GM21723 (cell line): ENCODE data around the gene B4GALT6.
A peak's percentile ranks its signal among the peaks of the same experiment; 100 is the strongest.

Experiments
- ATAC-seq: cut with Tn5 transposase; IDR thresholded peaks from one replicate; pipeline ENCODE4 v1.9.1; 2021; ENCODE audit warnings: mild to moderate bottlenecking, moderate library complexity; ENCODE audit not compliant: unreplicated experiment

B4GALT6 gene

DNA sequence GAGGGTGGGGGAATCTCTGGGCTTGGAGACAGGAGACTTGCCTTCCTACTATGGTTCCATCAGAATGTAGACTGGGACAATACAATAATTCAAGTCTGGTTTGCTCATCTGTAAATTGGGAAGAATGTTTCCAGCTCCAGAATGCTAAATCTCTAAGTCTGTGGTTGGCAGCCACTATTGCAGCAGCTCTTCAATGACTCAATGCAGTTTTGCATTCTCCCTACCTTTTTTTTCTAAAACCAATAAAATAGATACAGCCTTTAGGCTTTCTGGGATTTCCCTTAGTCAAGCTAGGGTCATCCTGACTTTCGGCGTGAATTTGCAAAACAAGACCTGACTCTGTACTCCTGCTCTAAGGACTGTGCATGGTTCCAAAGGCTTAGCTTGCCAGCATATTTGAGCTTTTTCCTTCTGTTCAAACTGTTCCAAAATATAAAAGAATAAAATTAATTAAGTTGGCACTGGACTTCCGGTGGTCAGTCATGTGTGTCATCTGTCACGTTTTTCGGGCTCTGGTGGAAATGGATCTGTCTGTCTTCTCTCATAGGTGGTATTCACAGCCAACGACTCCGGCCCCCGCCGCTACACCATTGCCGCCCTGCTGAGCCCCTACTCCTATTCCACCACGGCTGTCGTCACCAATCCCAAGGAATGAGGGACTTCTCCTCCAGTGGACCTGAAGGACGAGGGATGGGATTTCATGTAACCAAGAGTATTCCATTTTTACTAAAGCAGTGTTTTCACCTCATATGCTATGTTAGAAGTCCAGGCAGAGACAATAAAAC is 86.2 kb downstream of the B4GALT6 start:
- ATAC-seq = no peak

DNA sequence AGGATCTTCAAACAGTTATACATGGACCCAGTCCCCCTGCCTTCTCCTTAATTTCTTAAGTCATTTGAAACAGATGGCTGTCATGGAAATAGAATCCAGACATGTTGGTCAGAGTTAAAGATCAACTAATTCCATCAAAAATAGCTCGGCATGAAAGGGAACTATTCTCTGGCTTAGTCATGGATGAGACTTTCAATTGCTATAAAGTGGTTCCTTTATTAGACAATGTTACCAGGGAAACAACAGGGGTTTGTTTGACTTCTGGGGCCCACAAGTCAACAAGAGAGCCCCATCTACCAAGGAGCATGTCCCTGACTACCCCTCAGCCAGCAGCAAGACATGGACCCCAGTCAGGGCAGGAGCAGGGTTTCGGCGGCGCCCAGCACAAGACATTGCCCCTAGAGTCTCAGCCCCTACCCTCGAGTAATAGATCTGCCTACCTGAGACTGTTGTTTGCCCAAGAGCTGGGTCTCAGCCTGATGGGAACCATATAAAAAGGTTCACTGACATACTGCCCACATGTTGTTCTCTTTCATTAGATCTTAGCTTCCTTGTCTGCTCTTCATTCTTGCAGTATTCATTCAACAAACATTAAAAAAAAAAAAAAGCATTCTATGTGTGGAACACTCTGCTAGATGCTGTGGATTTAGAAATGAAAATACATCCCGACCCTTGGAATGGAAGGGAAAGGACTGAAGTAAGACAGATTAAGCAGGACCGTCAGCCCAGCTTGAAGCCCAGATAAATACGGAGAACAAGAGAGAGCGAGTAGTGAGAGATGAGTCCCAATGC is 88.1 kb downstream of the B4GALT6 start:
- no peak for ATAC-seq

DNA sequence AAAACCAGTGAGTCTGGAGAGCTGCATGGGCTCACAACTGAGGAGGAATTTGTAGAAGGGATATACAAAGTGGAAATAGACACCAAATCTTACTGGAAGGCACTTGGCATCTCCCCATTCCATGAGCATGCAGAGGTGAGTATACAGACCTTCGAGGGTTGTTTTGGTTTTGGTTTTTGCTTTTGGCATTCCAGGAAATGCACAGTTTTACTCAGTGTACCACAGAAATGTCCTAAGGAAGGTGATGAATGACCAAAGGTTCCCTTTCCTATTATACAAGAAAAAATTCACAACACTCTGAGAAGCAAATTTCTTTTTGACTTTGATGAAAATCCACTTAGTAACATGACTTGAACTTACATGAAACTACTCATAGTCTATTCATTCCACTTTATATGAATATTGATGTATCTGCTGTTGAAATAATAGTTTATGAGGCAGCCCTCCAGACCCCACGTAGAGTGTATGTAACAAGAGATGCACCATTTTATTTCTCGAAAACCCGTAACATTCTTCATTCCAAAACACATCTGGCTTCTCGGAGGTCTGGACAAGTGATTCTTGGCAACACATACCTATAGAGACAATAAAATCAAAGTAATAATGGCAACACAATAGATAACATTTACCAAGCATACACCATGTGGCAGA is 89.1 kb downstream of the B4GALT6 start:
- ATAC-seq = no peak

DNA sequence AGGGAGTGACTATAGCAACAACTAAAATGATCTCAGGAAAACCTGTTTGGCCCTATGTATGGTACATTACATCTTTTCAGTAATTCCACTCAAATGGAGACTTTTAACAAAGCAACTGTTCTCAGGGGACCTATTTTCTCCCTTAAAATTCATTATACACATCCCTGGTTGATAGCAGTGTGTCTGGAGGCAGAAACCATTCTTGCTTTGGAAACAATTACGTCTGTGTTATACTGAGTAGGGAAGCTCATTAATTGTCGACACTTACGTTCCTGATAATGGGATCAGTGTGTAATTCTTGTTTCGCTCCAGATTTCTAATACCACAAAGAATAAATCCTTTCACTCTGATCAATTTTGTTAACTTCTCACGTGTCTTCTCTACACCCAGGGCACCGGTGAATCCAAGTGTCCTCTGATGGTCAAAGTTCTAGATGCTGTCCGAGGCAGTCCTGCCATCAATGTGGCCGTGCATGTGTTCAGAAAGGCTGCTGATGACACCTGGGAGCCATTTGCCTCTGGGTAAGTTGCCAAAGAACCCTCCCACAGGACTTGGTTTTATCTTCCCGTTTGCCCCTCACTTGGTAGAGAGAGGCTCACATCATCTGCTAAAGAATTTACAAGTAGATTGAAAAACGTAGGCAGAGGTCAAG is 91.7 kb downstream of the B4GALT6 start:
- no peak for ATAC-seq

DNA sequence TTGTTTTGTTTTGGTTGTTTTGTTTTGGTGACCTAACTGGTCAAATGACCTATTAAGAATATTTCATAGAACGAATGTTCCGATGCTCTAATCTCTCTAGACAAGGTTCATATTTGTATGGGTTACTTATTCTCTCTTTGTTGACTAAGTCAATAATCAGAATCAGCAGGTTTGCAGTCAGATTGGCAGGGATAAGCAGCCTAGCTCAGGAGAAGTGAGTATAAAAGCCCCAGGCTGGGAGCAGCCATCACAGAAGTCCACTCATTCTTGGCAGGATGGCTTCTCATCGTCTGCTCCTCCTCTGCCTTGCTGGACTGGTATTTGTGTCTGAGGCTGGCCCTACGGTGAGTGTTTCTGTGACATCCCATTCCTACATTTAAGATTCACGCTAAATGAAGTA is 92.8 kb downstream of the B4GALT6 start, which contains the start of gene TTR:
Gene TTR, plus strand, starts transcription at position 250 of the 400 bp plus-strand sequence. Its CDS starts 26 bp downstream, at position 276.
- ATAC-seq = no peak

DNA sequence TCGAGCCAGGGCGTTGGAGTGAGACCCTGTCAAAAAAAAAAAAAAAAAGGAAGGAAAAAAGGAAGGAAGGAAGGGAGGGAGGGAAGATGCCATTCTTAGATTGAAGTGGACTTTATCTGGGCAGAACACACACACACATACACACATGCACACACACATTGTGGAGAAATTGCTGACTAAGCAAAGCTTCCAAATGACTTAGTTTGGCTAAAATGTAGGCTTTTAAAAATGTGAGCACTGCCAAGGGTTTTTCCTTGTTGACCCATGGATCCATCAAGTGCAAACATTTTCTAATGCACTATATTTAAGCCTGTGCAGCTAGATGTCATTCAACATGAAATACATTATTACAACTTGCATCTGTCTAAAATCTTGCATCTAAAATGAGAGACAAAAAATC is 93.3 kb downstream of the B4GALT6 start:
- ATAC-seq = no peak

DNA sequence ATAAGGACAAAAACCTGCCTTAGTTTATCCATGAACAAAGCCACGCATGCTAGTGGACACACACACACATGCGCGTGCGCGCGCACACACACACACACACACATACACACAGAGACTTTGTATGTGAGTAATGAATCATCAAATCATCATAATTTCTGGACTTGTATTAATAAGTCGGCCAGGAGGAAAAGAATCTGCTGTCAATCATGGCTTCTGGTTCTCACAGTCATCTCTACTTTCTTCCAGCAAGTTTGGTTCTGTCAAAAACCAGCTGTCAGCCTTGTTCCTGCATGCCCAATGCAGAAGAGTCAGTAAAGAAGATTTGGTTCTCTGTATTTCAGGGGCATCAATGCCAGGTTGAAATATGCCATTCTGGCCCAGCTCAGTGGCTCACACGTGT is 93.8 kb downstream of the B4GALT6 start:
- no peak for ATAC-seq

DNA sequence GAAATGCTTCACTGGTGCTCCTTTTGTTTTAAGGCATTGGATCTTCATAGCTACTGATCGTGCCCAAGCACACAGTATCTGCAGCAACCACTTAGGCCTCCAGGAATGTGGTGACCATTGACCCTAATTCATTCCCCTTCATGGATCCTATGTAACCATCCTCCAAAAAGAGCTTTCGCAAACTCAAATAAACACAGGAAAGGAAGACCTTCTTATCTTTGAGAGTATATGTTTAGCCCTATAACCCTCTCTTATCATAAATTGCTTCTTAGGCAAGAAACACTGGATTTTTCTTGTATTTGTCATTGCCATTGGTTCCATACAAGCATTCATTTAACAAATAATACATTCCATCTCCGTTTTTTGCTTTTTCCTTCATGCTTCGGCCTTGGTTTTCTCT is 96.9 kb downstream of the B4GALT6 start:
- ATAC-seq = no peak

DNA sequence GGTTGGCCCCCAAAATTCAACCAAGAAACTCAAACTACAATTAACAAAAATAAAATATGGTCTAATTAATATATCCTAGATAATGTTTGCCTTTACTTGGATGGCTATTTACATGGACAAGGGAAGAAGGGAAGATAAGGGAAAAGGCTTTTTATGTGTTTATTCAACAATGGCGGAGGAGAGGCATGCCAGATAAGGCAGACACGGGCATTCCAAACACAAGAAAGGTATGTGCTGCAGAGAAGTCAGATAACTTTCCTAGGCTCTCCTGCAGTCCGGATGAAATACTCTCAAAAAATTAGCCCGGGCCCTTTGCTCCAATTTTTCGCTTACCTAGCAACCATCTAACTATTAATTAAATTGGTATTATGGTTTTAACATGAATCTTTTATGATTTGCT is 97.8 kb downstream of the B4GALT6 start:
- no peak for ATAC-seq

DNA sequence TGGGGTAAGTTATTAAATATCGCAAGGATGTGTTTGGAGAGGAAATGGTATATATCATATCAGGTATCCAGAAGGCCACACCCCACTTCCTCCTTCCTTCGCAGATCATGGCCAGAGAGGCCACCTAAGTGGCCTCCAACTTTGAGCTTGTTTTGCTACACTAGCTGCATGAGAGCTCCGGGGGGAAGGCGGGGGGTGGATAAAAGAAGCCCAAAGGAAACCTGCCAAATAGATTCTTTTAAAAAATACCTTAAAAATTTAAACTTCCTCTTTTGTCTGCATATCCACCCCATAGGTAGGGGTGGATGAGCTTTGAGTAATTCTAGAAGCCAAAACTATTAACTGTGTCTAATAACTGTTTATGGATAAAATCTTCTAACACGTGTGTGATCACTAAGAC is 98.4 kb downstream of the B4GALT6 start:
- no peak for ATAC-seq

DNA sequence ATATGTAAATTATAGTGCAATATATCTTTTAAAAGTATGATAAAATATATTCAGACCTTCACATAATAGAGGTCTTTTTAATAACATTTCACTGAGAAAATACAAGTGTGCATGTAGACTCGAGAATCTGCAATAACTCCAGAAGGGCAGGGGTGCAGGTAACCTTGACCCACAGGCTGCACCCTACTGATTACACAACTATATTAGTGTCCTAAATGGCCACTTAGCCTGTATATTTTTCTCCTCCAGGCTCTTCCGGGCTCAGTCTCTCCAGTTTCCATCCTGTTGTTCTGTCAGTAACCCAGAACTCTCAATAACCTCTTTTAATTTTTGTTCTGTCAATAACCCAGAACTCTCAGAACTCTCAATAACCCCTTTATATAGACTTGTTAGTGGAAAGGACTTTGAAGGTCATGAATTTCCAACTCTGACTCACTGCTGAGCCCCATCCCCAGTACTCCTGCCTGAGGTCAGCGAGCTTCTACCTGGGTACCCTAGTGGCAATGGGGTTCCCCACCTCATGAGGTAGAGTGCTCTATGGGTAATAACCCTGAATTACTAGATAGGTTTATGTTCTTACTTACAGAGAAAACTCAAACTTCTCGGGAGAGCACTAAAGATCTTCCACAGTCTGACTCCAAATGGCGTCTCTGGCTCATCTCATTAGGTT is 101.1 kb downstream of the B4GALT6 start:
- ATAC-seq = no peak

DNA sequence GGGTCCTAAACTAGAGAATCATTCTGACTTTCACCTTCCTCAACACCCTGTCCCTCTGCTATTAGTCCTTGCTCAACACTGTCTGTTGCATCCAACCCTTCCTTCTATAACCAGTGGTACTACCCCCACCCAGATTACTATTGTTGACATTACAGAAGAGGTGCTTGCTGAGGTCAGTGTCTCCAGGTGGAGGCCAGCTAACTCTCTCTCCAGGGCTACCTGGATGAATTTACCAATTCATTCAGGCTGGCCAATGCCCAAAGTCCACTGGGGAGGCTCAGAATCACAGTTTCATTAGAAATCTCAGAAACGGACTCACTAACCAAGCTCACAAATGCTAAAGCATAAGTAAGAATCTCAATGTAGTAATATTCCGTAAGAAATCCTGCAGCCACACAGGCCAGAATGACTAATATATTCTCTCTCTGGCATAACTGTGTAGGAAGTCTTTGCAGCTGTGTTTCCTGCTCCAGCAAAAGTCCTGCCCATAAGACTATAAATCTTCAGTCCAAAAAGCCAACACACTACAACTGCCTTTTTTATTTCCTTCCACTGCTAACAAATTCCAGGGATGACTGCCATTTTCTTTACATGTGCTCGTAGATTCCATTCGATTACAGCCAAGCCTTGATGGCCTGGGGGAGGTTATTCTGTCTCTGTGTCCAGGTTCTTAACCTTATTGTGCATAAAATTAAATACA is 102.7 kb downstream of the B4GALT6 start:
- ATAC-seq = no peak

DNA sequence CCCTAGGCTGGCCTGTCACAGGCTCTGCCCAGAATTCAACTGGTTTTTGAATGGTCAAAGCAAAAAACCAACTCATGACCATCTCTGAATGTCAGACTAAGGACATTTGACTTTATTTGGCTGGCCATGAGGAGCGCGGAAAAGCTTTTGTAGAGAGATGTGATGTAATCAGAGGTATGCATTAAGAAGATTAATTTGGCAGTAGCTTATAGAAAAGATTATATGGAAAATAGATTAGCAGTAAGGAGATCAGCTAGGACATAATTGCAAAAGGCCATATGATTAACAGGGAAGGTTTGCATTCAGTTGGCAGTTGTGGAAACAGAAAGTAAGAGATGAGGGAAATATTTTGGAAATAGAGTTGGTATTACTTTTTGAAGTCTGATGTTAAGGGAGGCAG is 105.0 kb downstream of the B4GALT6 start:
- no peak for ATAC-seq

DNA sequence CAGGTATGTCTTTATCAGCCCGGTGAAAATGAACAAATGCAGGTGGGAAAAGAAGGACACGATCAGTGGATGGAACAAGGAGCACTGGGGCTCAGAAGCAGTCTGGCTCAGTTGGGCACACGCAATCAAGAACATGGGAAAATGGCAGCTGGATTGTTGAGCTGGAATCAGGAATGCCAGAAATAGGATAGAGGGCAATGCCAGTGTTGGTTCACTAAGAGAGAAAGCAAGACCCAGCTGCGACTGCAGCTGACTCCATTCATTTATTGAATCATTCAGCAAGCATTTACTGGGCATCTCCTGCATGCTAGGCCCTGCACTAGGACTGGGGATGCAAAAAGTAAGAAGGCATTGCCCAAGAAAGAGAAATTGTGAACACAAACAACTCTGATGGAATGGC is 106.3 kb downstream of the B4GALT6 start:
- no peak for ATAC-seq

DNA sequence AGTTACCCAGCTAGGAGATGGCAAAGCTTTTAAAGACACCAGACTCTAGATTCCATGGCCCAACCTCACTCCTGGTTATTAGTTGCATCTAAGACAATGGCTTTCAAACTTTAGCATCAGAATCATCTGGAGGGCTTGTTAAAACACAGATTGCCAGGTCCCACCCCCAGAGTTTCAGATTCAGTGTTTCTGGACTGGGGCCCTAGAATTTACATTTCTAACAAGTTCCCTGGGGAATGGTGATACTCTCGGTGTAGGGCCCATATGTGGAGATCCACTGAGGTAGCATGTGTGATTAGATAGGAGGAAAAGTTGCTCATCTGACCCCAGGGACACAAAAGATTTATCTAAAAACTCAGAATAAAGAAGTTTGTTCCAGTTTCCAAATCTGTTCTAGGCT is 107.2 kb downstream of the B4GALT6 start:
- peak; percentile 54 for ATAC-seq

DNA sequence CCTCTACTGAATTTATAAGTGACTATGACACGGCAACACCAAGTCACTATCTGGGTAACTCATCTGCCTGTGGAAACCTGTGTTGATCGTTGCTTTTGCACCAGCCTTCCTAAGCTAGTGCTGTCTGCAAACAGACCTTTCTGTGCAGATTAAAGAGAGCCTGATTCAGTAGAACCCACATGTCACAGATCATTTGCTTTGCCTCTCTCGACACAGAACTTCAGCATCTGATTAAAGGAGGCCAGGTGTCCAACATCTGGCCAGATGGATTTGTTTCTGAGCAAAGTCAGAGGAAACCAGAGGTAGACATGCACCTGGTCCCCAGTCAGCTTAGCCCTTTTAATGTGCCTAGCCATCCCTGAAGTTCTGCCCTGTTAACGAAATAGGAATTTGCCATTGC is 107.7 kb downstream of the B4GALT6 start:
- ATAC-seq = peak; percentile 70

DNA sequence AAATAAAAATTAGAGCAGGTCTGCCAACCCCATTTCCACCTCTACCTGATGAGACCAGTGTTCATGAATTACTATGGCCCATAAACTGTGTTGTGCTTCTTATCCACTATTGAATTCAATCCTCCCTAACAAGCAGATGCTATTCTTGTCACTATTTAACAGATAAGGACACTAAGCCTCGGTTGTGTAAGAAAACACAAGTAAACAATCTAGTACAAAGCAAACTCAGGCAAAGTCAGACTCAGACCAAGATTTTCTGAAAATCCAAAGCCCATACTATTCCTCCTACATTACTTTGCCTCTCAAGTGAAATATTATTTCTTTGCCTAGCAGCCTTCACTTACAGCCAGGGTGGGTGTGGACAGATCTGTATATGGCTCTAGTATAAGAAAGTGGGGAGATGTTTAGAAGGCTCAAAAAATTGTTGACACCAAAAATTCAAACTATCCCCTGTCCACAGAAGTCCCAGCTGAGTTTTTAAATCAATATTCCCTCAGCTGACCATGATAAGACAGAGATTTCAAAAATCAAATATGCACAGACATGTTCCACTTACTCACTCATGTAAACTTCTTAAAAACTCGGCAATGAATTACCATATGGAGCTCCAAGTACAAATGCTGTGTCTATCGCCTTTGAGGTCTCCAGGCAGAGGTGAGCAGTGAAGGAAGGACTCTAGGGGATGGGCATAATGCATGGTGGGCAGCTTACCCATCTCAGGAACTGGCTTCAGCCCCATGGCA is 108.7 kb downstream of the B4GALT6 start:
- ATAC-seq = no peak

DNA sequence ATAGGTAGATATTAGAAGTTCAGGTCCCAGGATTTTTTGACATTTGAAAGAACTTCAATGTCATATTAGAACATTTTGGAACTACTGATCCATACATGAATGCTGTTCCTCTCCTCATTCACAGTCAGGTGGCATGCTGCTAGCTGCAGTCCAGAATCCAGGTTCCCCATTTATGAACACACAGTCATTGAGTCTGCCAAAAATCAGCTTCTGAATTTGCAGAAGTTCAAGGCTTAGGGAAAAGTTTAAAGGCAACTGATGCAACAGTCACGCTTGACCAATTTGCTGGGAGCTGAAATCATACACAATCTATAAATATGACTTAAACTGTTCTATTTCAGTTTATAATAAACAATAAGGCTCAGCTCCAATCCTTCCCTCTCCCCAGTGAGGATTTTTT is 110.0 kb downstream of the B4GALT6 start:
- no peak for ATAC-seq
